Measurements from ENCODE around the gene DUSP5. TPM values are rescaled to one million over a fixed set of nuclear protein-coding genes. Genes with fewer than 3 reads are reported as not detected.

The DUSP5 gene
- total RNA-seq, 1 donor from 2014 or later: 76.0 TPM

DNA sequence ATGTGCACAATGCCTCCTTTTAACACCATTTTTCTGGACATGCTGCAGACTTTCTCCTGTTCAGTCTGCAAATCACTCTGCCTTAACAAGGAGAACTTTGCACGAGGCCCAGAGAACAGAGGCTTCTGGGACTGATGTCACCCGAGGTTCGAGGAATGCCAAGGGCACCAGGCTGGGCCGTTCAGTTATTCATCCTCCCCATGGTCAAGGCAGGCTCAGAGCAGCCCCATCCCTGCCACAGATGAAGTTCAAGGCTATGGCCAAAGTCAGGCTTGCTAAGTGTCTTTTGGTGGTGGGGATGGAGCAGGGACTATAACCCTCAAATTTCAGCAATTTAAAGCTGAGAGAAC, 9.4 kb upstream of the DUSP5 start:
- H3K9me3 Mint-ChIP-seq: no peaks in the 10 kb centered on the region
- no peak overlapping the region for H3K4me3 Mint-ChIP-seq
- no peaks in the 10 kb centered on the region for H3K27me3 Mint-ChIP-seq
- H3K27ac Mint-ChIP-seq: no peak overlapping the region
- H3K36me3 Mint-ChIP-seq (ENCODE audit: low read depth): peaks cover 4% of the 10 kb centered on the region
- DNase-seq: no peak
- intact Hi-C loops (cut with micrococcal nuclease): no loop called here
- H3K4me1 Mint-ChIP-seq: peaks cover 18% of the 10 kb centered on the region

- peaks cover 19% of the 10 kb centered on the region for H3K4me1 Mint-ChIP-seq
- no peak for DNase-seq
- intact Hi-C loops (cut with micrococcal nuclease): no loop called here
These were observed 8.8 kb upstream of the DUSP5 start for GRCh38 chr10:110488940-110489339.

GRCh38 chr10:110490640-110491039, 7.1 kb upstream of the DUSP5 start:
- intact Hi-C loops (cut with micrococcal nuclease): no loop called here
- H3K27me3 Mint-ChIP-seq: no peaks in the 10 kb centered on the region
- H3K9me3 Mint-ChIP-seq: no peaks in the 10 kb centered on the region
- H3K4me1 Mint-ChIP-seq: peaks cover 23% of the 10 kb centered on the region
- H3K27ac Mint-ChIP-seq: no peak overlapping the region
- peaks cover 16% of the 10 kb centered on the region for H3K36me3 Mint-ChIP-seq (ENCODE audit: low read depth)
- no peak overlapping the region for H3K4me3 Mint-ChIP-seq
- no peak for DNase-seq

More at GRCh38 chr10:110488940-110489339, 8.8 kb upstream of the DUSP5 start:
- Mint-ChIP-seq H3K36me3 (ENCODE audit: low read depth) (peaks cover 8% of the 10 kb centered on the region), H3K4me3 (no peak overlapping the region), H3K27me3 (no peaks in the 10 kb centered on the region), H3K9me3 (no peaks in the 10 kb centered on the region), H3K27ac (no peak overlapping the region)

DNA sequence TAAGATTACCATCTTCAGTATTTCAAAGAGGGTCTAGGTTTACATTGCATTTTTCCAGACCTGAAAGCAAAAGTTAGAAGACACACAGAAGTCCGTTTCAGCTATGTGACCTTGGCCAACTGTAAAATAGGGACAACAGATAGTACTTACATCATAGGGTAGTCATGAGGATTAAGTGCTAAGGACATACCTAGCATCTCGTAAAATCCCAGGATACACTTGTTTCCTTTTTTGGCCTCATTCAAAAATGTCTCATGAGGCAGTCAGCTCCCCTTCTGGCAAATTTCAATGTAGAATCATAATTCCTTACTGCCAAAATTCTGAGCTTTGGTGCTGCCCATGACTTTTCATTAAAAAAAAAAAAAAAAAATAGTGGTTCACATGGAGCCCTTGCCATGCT, 6.4 kb upstream of the DUSP5 start:
- H3K4me3 Mint-ChIP-seq: no peak overlapping the region
- peaks cover 22% of the 10 kb centered on the region for H3K36me3 Mint-ChIP-seq (ENCODE audit: low read depth)
- no peaks in the 10 kb centered on the region for H3K27me3 Mint-ChIP-seq
- DNase-seq: no peak
- peaks cover 29% of the 10 kb centered on the region for H3K4me1 Mint-ChIP-seq
- intact Hi-C loops (cut with micrococcal nuclease): no loop called here
- no peaks in the 10 kb centered on the region for H3K9me3 Mint-ChIP-seq
- no peak overlapping the region for H3K27ac Mint-ChIP-seq

GRCh38 chr10:110492069-110492822, 5.5 kb upstream of the DUSP5 start:
- intact Hi-C loops (cut with micrococcal nuclease): no loop called here
- Mint-ChIP-seq H3K4me1 (peaks cover 32% of the 10 kb centered on the region), H3K9me3 (no peaks in the 10 kb centered on the region), H3K4me3 (no peak overlapping the region), H3K27ac (no peak overlapping the region), H3K36me3 (ENCODE audit: low read depth) (peaks cover 22% of the 10 kb centered on the region), H3K27me3 (no peaks in the 10 kb centered on the region)
- DNase-seq: no peak

- DNase-seq: no peak
- no peaks in the 10 kb centered on the region for H3K27me3 Mint-ChIP-seq
- no peak overlapping the region for H3K4me3 Mint-ChIP-seq
- no peaks in the 10 kb centered on the region for H3K9me3 Mint-ChIP-seq
- no peak overlapping the region for H3K27ac Mint-ChIP-seq
- peaks cover 25% of the 10 kb centered on the region for H3K36me3 Mint-ChIP-seq (ENCODE audit: low read depth)
- intact Hi-C loops (cut with micrococcal nuclease): no loop called here
- H3K4me1 Mint-ChIP-seq: peaks cover 23% of the 10 kb centered on the region
These were observed 3.8 kb upstream of the DUSP5 start for GRCh38 chr10:110493832-110494426.

- H3K27me3 Mint-ChIP-seq: no peaks in the 10 kb centered on the region
- no peaks in the 10 kb centered on the region for H3K9me3 Mint-ChIP-seq
- H3K4me3 Mint-ChIP-seq: no peak overlapping the region
- intact Hi-C loops (cut with micrococcal nuclease): no loop called here
- no peak overlapping the region for H3K27ac Mint-ChIP-seq
- no peak for DNase-seq
- peaks cover 31% of the 10 kb centered on the region for H3K36me3 Mint-ChIP-seq (ENCODE audit: low read depth)
- H3K4me1 Mint-ChIP-seq: peaks cover 25% of the 10 kb centered on the region
These were observed 3.2 kb upstream of the DUSP5 start for GRCh38 chr10:110494532-110494931.

GRCh38 chr10:110495731-110496552, 1.8 kb upstream of the DUSP5 start:
- peak; percentile 82 for DNase-seq
- H3K36me3 Mint-ChIP-seq (ENCODE audit: low read depth): peaks cover 42% of the 10 kb centered on the region
- H3K27me3 Mint-ChIP-seq: no peaks in the 10 kb centered on the region
- intact Hi-C loops (cut with micrococcal nuclease): loop anchor here (5.0 kb wide), 3 partner anchors 34 to 284 kb away; no protein-coding TSS in a partner anchor
- peaks cover 33% of the 10 kb centered on the region for H3K4me1 Mint-ChIP-seq
- H3K27ac Mint-ChIP-seq: peak overlapping the region; percentile 91
- no peaks in the 10 kb centered on the region for H3K9me3 Mint-ChIP-seq
- H3K4me3 Mint-ChIP-seq: peak overlapping the region; percentile 94

DNA sequence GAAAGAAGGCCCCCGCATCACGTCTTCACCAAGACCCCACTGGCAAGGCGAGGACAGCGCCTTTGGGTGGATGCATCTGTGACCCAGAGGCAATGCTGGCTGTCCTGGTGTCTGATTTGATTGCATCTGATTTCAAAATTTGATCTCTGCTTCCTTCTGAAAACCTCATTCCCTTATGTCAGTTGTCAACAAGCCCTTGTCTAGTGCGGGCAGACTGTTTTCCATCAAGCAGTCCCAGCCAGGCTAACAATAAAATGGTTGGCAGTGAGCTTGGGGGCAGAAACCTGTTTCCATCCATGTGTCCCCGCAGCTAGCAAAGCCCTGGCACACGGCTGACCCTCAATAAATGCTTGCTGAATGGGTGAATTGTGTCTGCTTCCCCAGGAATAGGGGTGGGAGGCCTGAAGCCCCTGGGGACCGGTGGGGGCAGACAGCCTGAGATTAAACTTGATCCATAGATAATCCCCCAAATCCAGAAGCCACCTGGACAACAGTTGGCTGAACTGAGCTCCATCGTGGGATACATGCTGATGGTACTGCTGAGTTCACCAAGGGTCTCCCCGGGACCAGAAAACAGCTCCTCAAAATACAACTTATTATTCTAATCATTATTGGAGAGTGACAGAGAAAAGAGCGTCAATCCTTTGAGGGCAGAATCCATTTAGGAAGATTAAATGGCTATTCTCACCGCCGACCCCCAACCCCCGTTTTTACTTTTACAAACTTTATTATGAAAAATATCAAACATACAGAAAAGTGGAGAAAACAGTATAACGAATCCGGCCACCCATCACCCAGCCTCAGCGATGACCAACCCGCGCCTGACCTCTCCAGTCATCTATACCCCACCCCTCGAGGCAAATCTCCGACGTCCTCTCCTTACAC, 912 bp upstream of the DUSP5 start:
- peak overlapping the region; percentile 94 for H3K4me3 Mint-ChIP-seq
- no peaks in the 10 kb centered on the region for H3K9me3 Mint-ChIP-seq
- H3K4me1 Mint-ChIP-seq: peaks cover 40% of the 10 kb centered on the region
- no peaks in the 10 kb centered on the region for H3K27me3 Mint-ChIP-seq
- peaks cover 48% of the 10 kb centered on the region for H3K36me3 Mint-ChIP-seq (ENCODE audit: low read depth)
- intact Hi-C loops (cut with micrococcal nuclease): loop anchor here (1.0 to 5.0 kb wide), 6 partner anchors 34 to 284 kb away; partner anchors contain the start of gene SMC3
- H3K27ac Mint-ChIP-seq: peak overlapping the region; percentile 91
- no peak for DNase-seq

- peak; percentile 90 for DNase-seq
- H3K27me3 Mint-ChIP-seq: no peaks in the 10 kb centered on the region
- no peaks in the 10 kb centered on the region for H3K9me3 Mint-ChIP-seq
- intact Hi-C loops (cut with micrococcal nuclease): loop anchor here (5.0 kb wide), 3 partner anchors 36 to 286 kb away; no protein-coding TSS in a partner anchor
- H3K27ac Mint-ChIP-seq: peak overlapping the region; percentile 92
- peaks cover 63% of the 10 kb centered on the region for H3K36me3 Mint-ChIP-seq (ENCODE audit: low read depth)
- H3K4me1 Mint-ChIP-seq: peaks cover 55% of the 10 kb centered on the region
- H3K4me3 Mint-ChIP-seq: peak overlapping the region; percentile 99
These were observed 627 bp downstream of the DUSP5 start for GRCh38 chr10:110498087-110498981.

DNA sequence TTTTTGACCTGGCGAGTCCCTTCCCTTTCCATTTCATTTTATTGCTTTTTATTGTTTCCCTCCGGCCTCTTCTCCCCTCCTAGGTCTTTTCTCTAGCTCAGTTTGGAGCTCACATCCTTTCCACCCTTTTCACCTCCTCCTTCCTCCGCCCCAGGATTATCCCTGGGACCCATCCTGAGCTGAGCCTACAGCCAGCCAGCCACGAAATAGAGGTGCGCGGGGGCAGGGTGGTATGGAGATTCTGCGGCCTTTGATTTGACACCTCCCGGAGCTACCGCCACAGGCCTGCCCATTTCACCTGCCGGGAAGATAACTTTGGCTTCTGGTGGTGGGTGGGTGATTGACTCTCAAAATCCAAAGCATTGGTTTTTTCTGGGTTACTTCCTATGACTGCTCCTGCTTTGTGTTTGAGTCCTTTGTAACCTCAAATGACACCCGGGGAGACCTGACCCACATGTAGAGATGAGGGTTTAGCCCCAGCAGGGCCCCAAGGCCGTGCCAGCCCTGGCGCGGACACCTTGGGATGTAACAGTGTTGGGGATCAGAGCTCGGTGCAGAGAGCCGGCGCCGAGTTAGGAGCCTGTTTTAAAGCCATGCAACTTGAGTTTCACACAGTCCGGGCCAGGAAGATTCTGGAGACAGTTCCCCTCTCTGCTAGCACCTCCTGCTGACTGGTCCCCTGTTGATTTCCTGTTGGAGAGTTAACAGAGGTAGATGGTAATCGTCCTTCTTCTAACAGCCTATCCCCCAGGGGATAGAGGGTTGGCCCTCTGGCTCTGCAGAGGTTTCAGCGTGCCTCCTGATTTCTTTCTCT, 1.5 kb downstream of the DUSP5 start:
- peaks cover 60% of the 10 kb centered on the region for H3K4me1 Mint-ChIP-seq

More for the DNA sequence above, 1.5 kb downstream of the DUSP5 start:
- Mint-ChIP-seq H3K27me3 (no peaks in the 10 kb centered on the region), H3K36me3 (ENCODE audit: low read depth) (peaks cover 65% of the 10 kb centered on the region), H3K9me3 (no peaks in the 10 kb centered on the region), H3K27ac (peak overlapping the region; percentile 92), H3K4me3 (peak overlapping the region; percentile 99)
- intact Hi-C loops (cut with micrococcal nuclease): loop anchor here (1.0 to 5.0 kb wide), 6 partner anchors 37 to 287 kb away; no protein-coding TSS in a partner anchor
- DNase-seq: peak; percentile 85
